Spleen (tissue), 11 donors: ENCODE measurements around the gene HOXC5. TPM values are rescaled to one million over a fixed set of nuclear protein-coding genes. Genes with fewer than 3 reads are reported as not detected.

ENCODE experiments used
- DNase-seq: peaks from one replicate; pipeline ENCODE4 v3.0.0-alpha.2; 2020
- H3K27ac ChIP-seq, 8 donors: fragments of 200-600 bp; sonication (generic) in 7 of 8; 1 replicate in 4 of 8; 2 replicates in 4 of 8; pipeline versions ENCODE4 v1.5.0 to v1.8.0; 2016 to 2021; ENCODE audit warnings: inconsistent platforms in 4 of 8, mild to moderate bottlenecking in 4 of 8, moderate library complexity in 1 of 8
- H3K27me3 ChIP-seq, 7 donors: fragments of 200-600 bp; sonication (generic) in 6 of 7; replicated peaks in 1 of 7; 1 replicate in 4 of 7; 2 replicates in 3 of 7; pipeline versions ENCODE4 v1.5.0 to v1.8.0; 2016 to 2021; ENCODE audit warnings: inconsistent platforms in 3 of 7, mild to moderate bottlenecking in 1 of 7
- H3K36me3 ChIP-seq, 6 donors: fragments of 200-600 bp; sonication (generic) in 5 of 6; 1 replicate in 4 of 6; 2 replicates in 2 of 6; pipeline versions ENCODE4 v1.5.0 to v1.8.0; 2016 to 2021; ENCODE audit warnings: inconsistent platforms in 2 of 6
- H3K4me1 ChIP-seq, 6 donors: fragments of 200-600 bp; sonication (generic) in 5 of 6; 1 replicate in 3 of 6; 2 replicates in 3 of 6; pipeline versions ENCODE4 v1.5.0 to v1.8.0; 2016 to 2021; ENCODE audit warnings: inconsistent platforms in 3 of 6
- H3K4me3 ChIP-seq, 8 donors: fragments of 200-600 bp; sonication (generic) in 7 of 8; 1 replicate in 4 of 8; 2 replicates in 4 of 8; pipeline versions ENCODE4 v1.5.0 to v1.8.0; 2016 to 2021; ENCODE audit warnings: inconsistent platforms in 4 of 8, mild to moderate bottlenecking in 4 of 8, moderate library complexity in 2 of 8
- H3K9me3 ChIP-seq, 8 donors: fragments of 200-600 bp; sonication (generic) in 7 of 8; 1 replicate in 4 of 8; 2 replicates in 4 of 8; pipeline versions ENCODE4 v1.5.0 to v1.8.0; 2016 to 2021; ENCODE audit warnings: inconsistent platforms in 4 of 8
- CTCF ChIP-seq, 11 experiments: fragments of 200-600 bp in 7 of 11; fragments of 450-650 bp in 4 of 11; sonication (generic) in 4 of 11; IDR thresholded peaks in 8 of 11; conservative IDR thresholded peaks in 3 of 11; 1 replicate in 7 of 11; 2 replicates in 4 of 11; pipeline versions ENCODE4 v1.4.0 to v1.8.0; 2016 to 2021; ENCODE audit warnings: antibody characterized with exemption in 11 of 11, inconsistent platforms in 4 of 11, mild to moderate bottlenecking in 1 of 11
- POLR2A ChIP-seq, 3 donors: fragments of 450-650 bp; IDR thresholded peaks; one replicate each; pipeline ENCODE4 v1.5.1; 2017; ENCODE audit warnings: antibody characterized with exemption in 3 of 3, mild to moderate bottlenecking in 1 of 3
- POLR2AphosphoS5 ChIP-seq, 3 donors: sonication (generic); formaldehyde crosslinking; IDR thresholded peaks; one replicate each; pipeline ENCODE4 v1.5.1; 2017; ENCODE audit warnings: antibody characterized with exemption in 3 of 3
- WGBS, 5 donors: extraction: QIAGEN DNeasy Blood & Tissue Kit in 3 of 5; methylation state at CpG; one replicate each; pipeline versions ENCODE4 v1.1.5 to v1.1.7; 2013 to 2018; 5-methylcytosine and 5-hydroxymethylcytosine counted together
- intact Hi-C: fragments of 100-400 bp; cut with DNase I; formaldehyde crosslinking; loops from one replicate; pipeline ENCODE4 v1.15.0; 2023; ENCODE audit warnings: low total_unique reads
- polyA plus RNA-seq, 3 donors: library from polyadenylated mRNA; stranded (reverse); fragments of 200-250 nt; gene quantifications; one replicate each; pipeline ENCODE4 v1.2.1, GENCODE V29; 2013
- total RNA-seq, 7 donors: library from RNA; depleted of rRNA in 3 of 7; stranded (reverse); fragments of >200 nt in 3 of 7; fragmentation: NEBNext Ultra II Directional in 4 of 7; extraction: Animal tissue kit (Norgen Biotek cat#: 25700) in 4 of 7; gene quantifications; one replicate each; pipeline versions ENCODE4 v1.1.0 to v1.2.1, GENCODE V29; 2016 to 2021
- donor health status: healthy with polysubstance abuse.
- donor health status: DM: no; HTN: no; CAD: no; lungs with moderate emphysema.
- donor health status: DM: no; HTN: no; CAD: no.
- donor health status: Bipolar disorder and iron deficiency.
- donor health status: healthy.
- donor health status: DM: no; HTN: no; CAD: no.
- donor health status: DM: yes; HTN: yes; CAD: no.

Gene HOXC5
- total and polyA plus RNA-seq, 10 donors = 0.06 TPM; not detected in 9

GRCh38 chr12:54059668-54060067 lies 26.8 kb downstream of the HOXC5 start:
- TF ChIP-seq POLR2A (IDR thresholded peaks at IDR 0.05) = no peak
- no peak for TF ChIP-seq CTCF (IDR thresholded peaks at IDR 0.05 in 8 of 11, conservative IDR thresholded peaks at IDR 0.05 in 3 of 11)
- no peak for TF ChIP-seq POLR2AphosphoS5 (IDR thresholded peaks at IDR 0.05)
- H3K4me3 ChIP-seq = no peak overlapping the region
- no peak overlapping the region for H3K27ac ChIP-seq
- no peaks in the 10 kb centered on the region for H3K9me3 ChIP-seq
- WGBS, 5 donors = 31 to 55% (median 54%) methylated on average over 7 of the region's 7 CpGs
- H3K36me3 ChIP-seq = no peaks in the 10 kb centered on the region
- DNase-seq = no peak
- H3K27me3 ChIP-seq = peaks cover 0 to 95% (median 35%) of the 10 kb centered on the region in 7 donors
- H3K4me1 ChIP-seq = peaks cover 0 to 4% (median 3%) of the 10 kb centered on the region in 6 donors
- intact Hi-C loops = no loop called here

- H3K4me3 ChIP-seq = no peak overlapping the region
- no peak for DNase-seq
- H3K9me3 ChIP-seq = no peaks in the 10 kb centered on the region
- no peak for TF ChIP-seq POLR2AphosphoS5 (IDR thresholded peaks at IDR 0.05)
- no peak for TF ChIP-seq CTCF (IDR thresholded peaks at IDR 0.05 in 8 of 11, conservative IDR thresholded peaks at IDR 0.05 in 3 of 11)
- no peak for TF ChIP-seq POLR2A (IDR thresholded peaks at IDR 0.05)
- no peak overlapping the region for H3K27ac ChIP-seq
- intact Hi-C loops = no loop called here
- WGBS, 5 donors = 24 to 57% (median 35%) methylated on average over 31 to 38 of the region's 38 CpGs
- no peaks in the 10 kb centered on the region for H3K36me3 ChIP-seq
- H3K27me3 ChIP-seq = peaks cover 0 to 95% (median 33%) of the 10 kb centered on the region in 7 donors
- H3K4me1 ChIP-seq = no peaks in the 10 kb centered on the region
Observed at GRCh38 chr12:54060174-54060974, 27.5 kb downstream of the HOXC5 start.

GRCh38 chr12:54060975-54061778 lies 28.3 kb downstream of the HOXC5 start:
- 41 to 63% (median 59%) methylated on average over 7 of the region's 7 CpGs for WGBS, 5 donors
- no peaks in the 10 kb centered on the region for H3K4me1 ChIP-seq

More at GRCh38 chr12:54060975-54061778, 28.3 kb downstream of the HOXC5 start:
- DNase-seq = no peak
- Histone ChIP-seq H3K27ac (no peak overlapping the region), H3K9me3 (no peaks in the 10 kb centered on the region), H3K27me3 (peaks cover 0 to 95% (median 38%) of the 10 kb centered on the region in 7 donors), H3K36me3 (no peaks in the 10 kb centered on the region), H3K4me3 (no peak overlapping the region)
- TF ChIP-seq POLR2AphosphoS5 (IDR thresholded peaks at IDR 0.05) = no peak
- TF ChIP-seq CTCF (IDR thresholded peaks at IDR 0.05 in 8 of 11, conservative IDR thresholded peaks at IDR 0.05 in 3 of 11) = no peak
- no peak for TF ChIP-seq POLR2A (IDR thresholded peaks at IDR 0.05)
- intact Hi-C loops = no loop called here
